ENCODE measurements around the gene COL25A1.

COL25A1 gene

GRCh38 chr4:109185548-109185947 is 116.9 kb downstream of the COL25A1 start:
- Mint-ChIP-seq H3K27me3 (no peaks in the 10 kb centered on the region), H3K36me3 (ENCODE audit: low read depth) (no peaks in the 10 kb centered on the region), H3K9me3 (peaks cover 9% of the 10 kb centered on the region), H3K4me3 (no peak overlapping the region), H3K4me1 (ENCODE audit: low read depth) (no peaks in the 10 kb centered on the region), H3K27ac (no peak overlapping the region)
- intact Hi-C loops (cut with micrococcal nuclease): no loop called here

GRCh38 chr4:109184491-109184961 is 117.9 kb downstream of the COL25A1 start:
- no peak overlapping the region for H3K4me3 Mint-ChIP-seq
- no peak overlapping the region for H3K27ac Mint-ChIP-seq
- intact Hi-C loops (cut with micrococcal nuclease): no loop called here
- no peaks in the 10 kb centered on the region for H3K27me3 Mint-ChIP-seq
- H3K36me3 Mint-ChIP-seq (ENCODE audit: low read depth): no peaks in the 10 kb centered on the region
- H3K9me3 Mint-ChIP-seq: peaks cover 9% of the 10 kb centered on the region
- H3K4me1 Mint-ChIP-seq (ENCODE audit: low read depth): no peaks in the 10 kb centered on the region

DNA sequence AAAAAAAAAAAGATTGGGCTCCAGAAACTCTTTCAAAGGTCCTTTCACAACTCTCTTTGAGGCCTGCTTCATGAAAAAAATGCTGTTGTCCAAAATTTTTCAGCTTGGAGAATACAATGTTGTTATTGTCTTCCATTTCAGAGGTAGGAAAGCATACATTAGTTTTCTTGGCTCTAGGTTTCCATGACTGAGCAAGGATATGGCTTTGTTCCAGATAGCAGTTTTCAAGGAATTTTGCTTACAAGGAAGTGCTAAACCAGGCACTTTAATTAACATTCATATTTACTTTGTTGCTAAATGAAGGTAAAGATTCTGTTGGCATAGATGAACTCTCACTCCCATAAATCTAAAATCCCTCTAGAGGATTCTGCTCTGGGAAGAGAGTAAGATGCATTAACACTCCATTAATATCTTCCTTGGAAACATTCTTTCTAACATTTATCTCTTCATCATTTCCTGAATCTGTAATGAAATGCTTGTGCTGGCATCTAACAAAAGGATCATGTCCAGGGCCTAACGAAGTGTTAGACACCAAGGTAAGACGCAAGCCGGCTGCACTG is 118.4 kb downstream of the COL25A1 start:
- no peaks in the 10 kb centered on the region for H3K27me3 Mint-ChIP-seq
- H3K9me3 Mint-ChIP-seq: peaks cover 9% of the 10 kb centered on the region
- H3K36me3 Mint-ChIP-seq (ENCODE audit: low read depth): no peaks in the 10 kb centered on the region
- no peak overlapping the region for H3K4me3 Mint-ChIP-seq
- intact Hi-C loops (cut with micrococcal nuclease): no loop called here
- no peaks in the 10 kb centered on the region for H3K4me1 Mint-ChIP-seq (ENCODE audit: low read depth)
- H3K27ac Mint-ChIP-seq: no peak overlapping the region

GRCh38 chr4:109182696-109183095 is 119.8 kb downstream of the COL25A1 start:
- Mint-ChIP-seq H3K4me1 (ENCODE audit: low read depth) (no peaks in the 10 kb centered on the region), H3K9me3 (peaks cover 9% of the 10 kb centered on the region), H3K27me3 (no peaks in the 10 kb centered on the region), H3K36me3 (ENCODE audit: low read depth) (no peaks in the 10 kb centered on the region), H3K4me3 (no peak overlapping the region), H3K27ac (no peak overlapping the region)
- intact Hi-C loops (cut with micrococcal nuclease): no loop called here

- no peak overlapping the region for H3K27ac Mint-ChIP-seq
- H3K9me3 Mint-ChIP-seq: no peaks in the 10 kb centered on the region
- intact Hi-C loops (cut with micrococcal nuclease): no loop called here
- no peaks in the 10 kb centered on the region for H3K36me3 Mint-ChIP-seq (ENCODE audit: low read depth)
- no peak overlapping the region for H3K4me3 Mint-ChIP-seq
- no peaks in the 10 kb centered on the region for H3K27me3 Mint-ChIP-seq
- H3K4me1 Mint-ChIP-seq (ENCODE audit: low read depth): no peaks in the 10 kb centered on the region
Observed at GRCh38 chr4:109179061-109179460, 123.4 kb downstream of the COL25A1 start.

GRCh38 chr4:109177096-109177810 is 125.2 kb downstream of the COL25A1 start:
- intact Hi-C loops (cut with micrococcal nuclease): no loop called here
- no peak overlapping the region for H3K4me3 Mint-ChIP-seq
- no peaks in the 10 kb centered on the region for H3K4me1 Mint-ChIP-seq (ENCODE audit: low read depth)
- H3K27ac Mint-ChIP-seq: no peak overlapping the region
- no peaks in the 10 kb centered on the region for H3K9me3 Mint-ChIP-seq
- H3K27me3 Mint-ChIP-seq: no peaks in the 10 kb centered on the region
- no peaks in the 10 kb centered on the region for H3K36me3 Mint-ChIP-seq (ENCODE audit: low read depth)

DNA sequence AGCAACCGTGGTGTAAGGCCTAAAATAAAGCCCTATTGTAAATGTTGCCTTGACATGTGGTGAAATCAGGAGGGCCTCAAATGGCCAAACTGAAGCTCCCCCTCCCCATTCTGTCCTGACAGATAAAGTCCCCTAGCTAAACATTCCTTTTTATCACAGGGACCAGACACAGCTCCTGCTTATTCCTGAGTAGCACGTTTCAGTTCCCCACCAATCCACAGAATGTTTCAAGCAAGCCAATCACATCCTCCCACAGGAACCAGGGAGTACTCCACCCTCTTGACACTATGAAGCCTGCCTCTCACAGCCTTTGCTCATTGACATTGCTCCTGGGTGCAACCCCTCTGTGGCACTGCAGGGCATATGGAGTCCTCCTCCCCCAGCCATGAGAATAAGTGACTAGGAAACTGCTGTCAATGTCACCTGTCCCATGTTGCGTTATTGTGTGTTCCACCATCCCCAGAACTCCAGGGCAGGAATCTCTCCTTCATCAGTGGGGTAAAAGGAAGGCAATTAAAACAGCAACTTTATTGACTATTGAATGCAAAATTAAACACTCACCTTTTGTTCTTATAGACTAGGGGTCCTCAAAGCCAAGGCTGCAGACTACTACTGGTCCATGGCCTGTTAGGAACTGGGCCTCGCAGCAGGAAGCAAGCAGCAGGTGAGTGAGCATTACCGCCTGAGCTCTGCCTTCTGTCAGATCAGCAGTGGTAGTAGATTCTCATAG is 128.1 kb downstream of the COL25A1 start:
- no peaks in the 10 kb centered on the region for H3K27me3 Mint-ChIP-seq
- H3K27ac Mint-ChIP-seq: no peak overlapping the region
- intact Hi-C loops (cut with micrococcal nuclease): no loop called here
- H3K4me1 Mint-ChIP-seq (ENCODE audit: low read depth): no peaks in the 10 kb centered on the region
- H3K36me3 Mint-ChIP-seq (ENCODE audit: low read depth): no peaks in the 10 kb centered on the region
- no peaks in the 10 kb centered on the region for H3K9me3 Mint-ChIP-seq
- no peak overlapping the region for H3K4me3 Mint-ChIP-seq

GRCh38 chr4:109172301-109172700 is 130.2 kb downstream of the COL25A1 start:
- intact Hi-C loops (cut with micrococcal nuclease): no loop called here
- Mint-ChIP-seq H3K27me3 (no peaks in the 10 kb centered on the region), H3K4me3 (no peak overlapping the region), H3K36me3 (ENCODE audit: low read depth) (no peaks in the 10 kb centered on the region), H3K4me1 (ENCODE audit: low read depth) (no peaks in the 10 kb centered on the region), H3K9me3 (no peaks in the 10 kb centered on the region), H3K27ac (no peak overlapping the region)

DNA sequence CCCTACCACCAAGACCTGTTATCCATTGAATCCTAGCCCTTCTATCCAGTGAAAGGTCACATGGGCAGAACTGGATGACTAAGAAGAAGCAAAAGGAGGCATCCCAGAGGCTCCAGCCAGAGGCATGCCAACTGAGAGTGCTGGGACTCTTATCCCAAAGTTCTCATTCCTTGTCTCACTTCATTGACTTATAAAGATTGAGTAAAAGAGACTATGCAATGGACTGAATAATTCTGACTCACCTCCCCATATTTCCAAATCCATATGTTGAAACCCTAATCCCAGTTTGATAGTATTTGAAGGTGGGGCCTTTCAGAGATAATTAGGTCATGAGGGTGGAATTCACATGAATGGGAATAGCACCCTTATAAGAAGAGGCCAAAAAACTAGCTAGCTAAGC is 131.4 kb downstream of the COL25A1 start:
- H3K27me3 Mint-ChIP-seq: no peaks in the 10 kb centered on the region
- H3K36me3 Mint-ChIP-seq (ENCODE audit: low read depth): no peaks in the 10 kb centered on the region
- H3K27ac Mint-ChIP-seq: no peak overlapping the region
- no peaks in the 10 kb centered on the region for H3K4me1 Mint-ChIP-seq (ENCODE audit: low read depth)
- H3K4me3 Mint-ChIP-seq: no peak overlapping the region
- no peaks in the 10 kb centered on the region for H3K9me3 Mint-ChIP-seq
- intact Hi-C loops (cut with micrococcal nuclease): no loop called here

GRCh38 chr4:109169170-109169569 is 133.3 kb downstream of the COL25A1 start:
- Mint-ChIP-seq H3K4me3 (no peak overlapping the region), H3K27ac (no peak overlapping the region), H3K27me3 (no peaks in the 10 kb centered on the region), H3K4me1 (ENCODE audit: low read depth) (no peaks in the 10 kb centered on the region), H3K36me3 (ENCODE audit: low read depth) (no peaks in the 10 kb centered on the region), H3K9me3 (no peaks in the 10 kb centered on the region)
- intact Hi-C loops (cut with micrococcal nuclease): no loop called here

- Mint-ChIP-seq H3K27ac (no peak overlapping the region), H3K4me3 (no peak overlapping the region), H3K4me1 (ENCODE audit: low read depth) (no peaks in the 10 kb centered on the region), H3K36me3 (ENCODE audit: low read depth) (no peaks in the 10 kb centered on the region), H3K27me3 (no peaks in the 10 kb centered on the region), H3K9me3 (no peaks in the 10 kb centered on the region)
- intact Hi-C loops (cut with micrococcal nuclease): no loop called here
Observed at GRCh38 chr4:109166586-109166985, 135.9 kb downstream of the COL25A1 start.

DNA sequence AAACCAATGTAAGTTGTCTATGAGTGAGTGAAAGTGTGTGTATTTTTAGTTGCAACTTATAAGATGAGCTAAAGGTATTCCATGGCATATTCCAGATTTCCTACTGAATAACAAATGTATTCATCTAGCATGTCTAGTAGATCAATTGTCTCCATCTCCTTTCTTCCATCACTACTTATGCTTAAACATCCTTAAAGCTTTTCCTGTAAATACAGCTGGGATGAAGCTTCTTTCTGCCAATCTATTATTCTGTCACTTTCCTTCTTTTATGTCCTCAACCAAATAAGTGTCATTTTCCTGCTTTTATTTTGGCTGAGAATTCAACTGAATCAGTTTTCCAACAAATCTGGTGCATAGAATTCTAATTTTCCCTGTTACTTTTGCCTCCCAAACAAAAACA is 136.3 kb downstream of the COL25A1 start:
- no peaks in the 10 kb centered on the region for H3K36me3 Mint-ChIP-seq (ENCODE audit: low read depth)
- no peak overlapping the region for H3K4me3 Mint-ChIP-seq
- H3K4me1 Mint-ChIP-seq (ENCODE audit: low read depth): no peaks in the 10 kb centered on the region
- H3K27ac Mint-ChIP-seq: no peak overlapping the region
- no peaks in the 10 kb centered on the region for H3K27me3 Mint-ChIP-seq
- H3K9me3 Mint-ChIP-seq: no peaks in the 10 kb centered on the region
- intact Hi-C loops (cut with micrococcal nuclease): no loop called here

GRCh38 chr4:109164011-109164410 is 138.4 kb downstream of the COL25A1 start:
- Mint-ChIP-seq H3K4me3 (no peak overlapping the region), H3K27ac (no peak overlapping the region), H3K4me1 (ENCODE audit: low read depth) (no peaks in the 10 kb centered on the region), H3K27me3 (no peaks in the 10 kb centered on the region), H3K36me3 (ENCODE audit: low read depth) (no peaks in the 10 kb centered on the region), H3K9me3 (no peaks in the 10 kb centered on the region)
- intact Hi-C loops (cut with micrococcal nuclease): no loop called here

GRCh38 chr4:109163493-109163892 is 139.0 kb downstream of the COL25A1 start:
- no peaks in the 10 kb centered on the region for H3K9me3 Mint-ChIP-seq
- intact Hi-C loops (cut with micrococcal nuclease): no loop called here
- H3K27me3 Mint-ChIP-seq: no peaks in the 10 kb centered on the region
- H3K27ac Mint-ChIP-seq: no peak overlapping the region
- no peaks in the 10 kb centered on the region for H3K4me1 Mint-ChIP-seq (ENCODE audit: low read depth)
- H3K36me3 Mint-ChIP-seq (ENCODE audit: low read depth): no peaks in the 10 kb centered on the region
- no peak overlapping the region for H3K4me3 Mint-ChIP-seq

Measured in dendritic cell treated with granulocyte-macrophage colony-stimulating factor and Interleukin-4, amounts not matched to agents 40 ng/mL and 50 ng/mL, for 4 days (primary cell).